Stimulated activated CD8-positive, alpha-beta memory T cell treated with anti-CD3 and anti-CD28 coated beads, Interleukin-7, amount 100 ng/mL, for 24 hours (primary cell): Measurements from ENCODE around the gene HNMT.
"Not testable (repeated sequence)": the region's sequence is repeated elsewhere in the genome, so short reads cannot be mapped to it uniquely, and the experiment has no call there.

Source experiments
- DNase-seq: peaks from one replicate; pipeline ENCODE4 v3.0.0-alpha.2; 2020; ENCODE audit warnings: low read depth

Gene HNMT

GRCh38 chr2:137975280-137976271 is 11.3 kb downstream of the HNMT start:
- DNase-seq = no peak

GRCh38 chr2:137976274-137976673 is 12.0 kb downstream of the HNMT start:
- no peak for DNase-seq

GRCh38 chr2:137977790-137978189 is 13.5 kb downstream of the HNMT start:
- DNase-seq = no peak

- no peak for DNase-seq
These were observed 16.2 kb downstream of the HNMT start for GRCh38 chr2:137980459-137980858.

- DNase-seq = no peak
These were observed 16.9 kb downstream of the HNMT start for GRCh38 chr2:137981112-137981656.

GRCh38 chr2:137983581-137983980 is 19.3 kb downstream of the HNMT start:
- DNase-seq = no peak

- DNase-seq = no peak
These were observed 22.0 kb downstream of the HNMT start for GRCh38 chr2:137986268-137986667.

GRCh38 chr2:137987011-137987410 is 22.7 kb downstream of the HNMT start:
- DNase-seq = no peak

- DNase-seq = no peak
These were observed 26.8 kb downstream of the HNMT start for GRCh38 chr2:137991078-137991477.

- no peak for DNase-seq
These were observed 27.9 kb downstream of the HNMT start for GRCh38 chr2:137992039-137992646.

GRCh38 chr2:137993715-137994476 is 29.6 kb downstream of the HNMT start:
- DNase-seq = not testable (repeated sequence)

GRCh38 chr2:137995368-137995767 is 31.1 kb downstream of the HNMT start:
- DNase-seq = not testable (repeated sequence)

GRCh38 chr2:137996158-137996557 is 31.9 kb downstream of the HNMT start:
- DNase-seq = not testable (repeated sequence)

GRCh38 chr2:137997733-137998132 is 33.5 kb downstream of the HNMT start:
- no peak for DNase-seq

GRCh38 chr2:137998503-137998902 is 34.2 kb downstream of the HNMT start:
- no peak for DNase-seq

- no peak for DNase-seq
These were observed 35.0 kb downstream of the HNMT start for GRCh38 chr2:137999273-137999672.

- DNase-seq = no peak
These were observed 35.7 kb downstream of the HNMT start for GRCh38 chr2:138000009-138000408.

- DNase-seq = no peak
These were observed 36.5 kb downstream of the HNMT start for GRCh38 chr2:138000796-138001195.

- DNase-seq = no peak
These were observed 39.1 kb downstream of the HNMT start for GRCh38 chr2:138003411-138003810.

- no peak for DNase-seq
These were observed 43.2 kb downstream of the HNMT start for GRCh38 chr2:138007431-138007830.

GRCh38 chr2:138009622-138010021 is 45.3 kb downstream of the HNMT start:
- no peak for DNase-seq

- DNase-seq = no peak
These were observed 46.6 kb downstream of the HNMT start for GRCh38 chr2:138010890-138011289.
